GM18870 (cell line): ENCODE data around the gene IFNL2.

ENCODE experiments used
- ATAC-seq: cut with Tn5 transposase; IDR thresholded peaks from one replicate; pipeline ENCODE4 v1.9.1; 2021; ENCODE audit warnings: moderate library complexity; ENCODE audit not compliant: unreplicated experiment

Gene IFNL2

DNA sequence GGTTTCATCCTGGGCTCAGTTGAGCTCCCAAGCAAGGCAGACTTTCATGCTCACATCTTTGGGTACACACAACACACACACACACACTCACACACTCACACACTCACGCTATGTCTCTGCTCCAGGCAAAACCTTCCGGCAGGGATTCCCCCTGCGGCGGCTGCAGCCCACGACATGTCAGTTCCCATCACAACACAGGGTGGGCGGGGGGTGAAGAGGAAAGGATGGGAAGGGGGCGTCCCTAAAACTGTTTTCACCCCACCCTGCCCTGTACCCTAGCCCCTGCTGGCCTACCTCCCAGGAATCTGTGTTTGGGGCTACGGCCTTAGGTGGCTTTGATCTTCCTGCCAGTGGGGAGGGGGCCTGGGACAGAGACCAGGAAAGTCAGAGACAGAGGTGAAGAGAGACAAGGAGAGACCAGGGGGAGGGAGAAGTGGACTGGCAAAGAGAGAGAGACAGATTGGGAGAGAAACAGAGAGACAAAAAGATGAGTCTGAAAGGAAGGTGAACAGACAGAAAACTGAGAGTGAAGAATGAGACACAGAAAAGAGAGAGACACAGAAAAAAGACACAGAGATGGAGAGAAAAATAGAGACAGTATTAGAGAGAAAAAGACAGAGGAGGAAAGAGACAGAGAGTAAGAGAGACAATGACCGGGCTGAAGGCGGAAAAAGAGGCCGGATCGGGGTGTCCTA is 48.6 kb downstream of the IFNL2 start:
- no peak for ATAC-seq

DNA sequence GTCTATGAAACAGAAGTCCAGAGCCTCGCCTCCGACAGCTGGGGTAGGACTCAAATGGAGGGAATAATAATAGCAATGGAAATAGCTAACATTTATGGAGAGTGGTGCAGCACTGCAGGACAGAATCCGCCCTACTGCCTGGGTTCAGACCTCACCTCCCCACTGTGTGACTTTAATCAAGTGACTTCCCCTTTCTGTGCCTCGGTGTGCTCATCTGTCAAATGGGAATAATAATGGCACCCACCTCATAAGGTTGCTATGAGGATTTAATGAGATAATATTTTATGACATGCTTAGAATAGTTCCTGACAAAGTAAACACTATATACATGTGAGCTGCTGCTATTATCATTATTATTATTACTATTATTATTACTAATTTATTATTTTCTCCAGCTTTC is 49.3 kb downstream of the IFNL2 start:
- no peak for ATAC-seq

DNA sequence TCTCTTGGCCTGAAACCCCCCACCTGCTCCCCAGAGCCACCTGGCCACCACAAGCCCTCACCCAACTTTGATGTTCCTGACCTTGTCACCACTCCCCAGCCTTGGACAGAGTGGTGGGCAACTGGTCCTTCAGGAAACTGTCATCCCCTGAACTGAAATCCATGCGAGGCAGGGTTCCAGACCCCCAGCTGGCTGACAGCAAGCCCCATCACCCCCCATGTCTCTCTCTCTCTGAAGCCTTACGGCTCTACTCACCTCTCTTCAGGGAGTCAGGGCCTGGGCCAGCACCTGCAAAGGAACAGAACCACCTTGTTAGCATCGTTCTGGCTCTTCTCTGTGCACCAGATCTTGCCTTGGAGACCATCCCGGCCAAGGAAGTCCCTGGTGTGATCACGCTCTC is 49.9 kb downstream of the IFNL2 start:
- ATAC-seq: no peak

DNA sequence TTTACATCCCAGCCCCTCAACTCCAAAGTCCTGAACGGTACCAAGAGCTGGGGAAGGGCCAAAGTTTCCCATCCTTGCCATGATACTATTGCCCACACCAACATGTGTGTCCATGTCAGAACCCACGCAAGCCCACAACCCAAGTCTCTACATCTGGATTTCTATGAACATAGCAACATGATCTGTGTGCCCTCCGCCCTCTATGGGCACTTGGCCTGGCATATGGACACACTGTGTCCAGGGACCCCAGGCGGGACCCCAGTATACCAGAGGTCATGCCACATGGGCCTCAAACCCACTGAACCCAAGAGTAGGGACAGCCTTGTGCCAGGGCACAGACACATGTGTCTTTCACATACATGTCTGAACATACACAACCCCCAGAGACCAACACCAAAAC is 50.5 kb downstream of the IFNL2 start:
- ATAC-seq: no peak

DNA sequence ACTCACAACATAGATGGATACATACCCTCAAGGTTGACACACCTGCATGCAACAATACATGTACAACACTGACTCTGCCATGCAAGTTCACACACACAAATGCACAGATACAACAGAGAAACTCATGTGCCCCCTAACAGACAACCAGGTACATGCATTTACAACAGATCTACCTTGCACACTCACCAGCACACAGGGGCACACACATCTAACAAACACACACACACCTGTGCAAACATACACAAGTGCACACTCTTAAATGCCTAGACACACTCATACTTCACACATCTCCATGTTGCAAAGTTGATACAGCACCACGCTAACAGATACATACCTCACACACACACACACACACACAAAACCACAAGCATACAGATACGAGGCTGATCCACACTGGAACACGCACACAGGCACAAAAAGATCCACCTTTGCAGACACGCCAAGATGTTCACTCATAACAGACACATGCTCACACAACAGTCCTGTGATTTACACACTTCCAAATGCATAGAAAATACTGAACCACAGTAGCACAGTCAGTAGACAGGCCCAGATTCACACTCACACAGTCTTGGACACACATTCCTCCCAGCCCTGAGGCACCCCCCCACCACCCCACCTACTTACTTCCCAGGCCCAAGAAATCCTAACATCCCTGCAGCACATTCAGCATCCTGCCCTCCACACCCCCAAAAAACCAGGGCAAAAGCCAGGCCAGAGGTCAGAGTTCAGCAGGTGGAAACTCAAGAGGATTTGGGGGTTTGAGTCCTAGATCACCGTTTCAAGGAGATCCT is 51.1 kb downstream of the IFNL2 start:
- no peak for ATAC-seq
